Activated naive CD4-positive, alpha-beta T cell (primary cell): ENCODE measurements around the gene WDR75.
A peak's percentile ranks its signal among the peaks of the same experiment; 100 is the strongest.
"Not testable (repeated sequence)": the region's sequence is repeated elsewhere in the genome, so short reads cannot be mapped to it uniquely, and the experiment has no call there.

Experiments used
- DNase-seq, 4 experiments: peaks; one replicate each; lab custom pipeline; 2025; lab: John Stamatoyannopoulos, UW

WDR75 gene

GRCh38 chr2:189440947-189441708 lies at the start of gene WDR75:
TSS of gene WDR75 (plus strand) at chr2:189441474. CDS start at chr2:189441493, 19 bp downstream.
- DNase-seq: peak; percentile 70 to 91 (median 82)

- no peak for DNase-seq
These were observed 47.7 kb upstream of the WDR75 start for GRCh38 chr2:189393440-189394111.

- no peak for DNase-seq
These were observed 46.7 kb upstream of the WDR75 start for GRCh38 chr2:189394525-189394924.

- no peak for DNase-seq
These were observed 38.3 kb upstream of the WDR75 start for GRCh38 chr2:189402932-189403331.

GRCh38 chr2:189406586-189407233 lies 34.6 kb upstream of the WDR75 start:
- DNase-seq: no peak

GRCh38 chr2:189407281-189408209 lies 33.7 kb upstream of the WDR75 start:
- no peak for DNase-seq

- no peak for DNase-seq
These were observed 33.0 kb upstream of the WDR75 start for GRCh38 chr2:189408294-189408693.

- no peak for DNase-seq
These were observed 32.1 kb upstream of the WDR75 start for GRCh38 chr2:189409131-189409530.

GRCh38 chr2:189409647-189410046 lies 31.6 kb upstream of the WDR75 start:
- DNase-seq: no peak

GRCh38 chr2:189411860-189412259 lies 29.4 kb upstream of the WDR75 start:
- DNase-seq: no peak

GRCh38 chr2:189412330-189412953 lies 28.8 kb upstream of the WDR75 start:
- peak in 1 of 4 experiments; percentile 5 for DNase-seq

GRCh38 chr2:189413249-189413648 lies 28.0 kb upstream of the WDR75 start:
- DNase-seq: no peak

GRCh38 chr2:189421644-189422043 lies 19.6 kb upstream of the WDR75 start:
- DNase-seq: no peak

- DNase-seq: no peak
These were observed 16.3 kb upstream of the WDR75 start for GRCh38 chr2:189424961-189425360.

- no peak for DNase-seq
These were observed 15.6 kb upstream of the WDR75 start for GRCh38 chr2:189425676-189426075.

GRCh38 chr2:189426886-189427285 lies 14.4 kb upstream of the WDR75 start:
- DNase-seq: no peak

- DNase-seq: no peak
These were observed 13.4 kb upstream of the WDR75 start for GRCh38 chr2:189427872-189428271.

- DNase-seq: not testable (repeated sequence)
These were observed 10.8 kb upstream of the WDR75 start for GRCh38 chr2:189430448-189430847.

- not testable (repeated sequence) for DNase-seq
These were observed 5.5 kb upstream of the WDR75 start for GRCh38 chr2:189435803-189436202.

- no peak for DNase-seq
These were observed 3.3 kb upstream of the WDR75 start for GRCh38 chr2:189437926-189438325.

- DNase-seq: no peak
These were observed 1.9 kb upstream of the WDR75 start for GRCh38 chr2:189439342-189439741.

GRCh38 chr2:189440644-189440946 lies 679 bp upstream of the WDR75 start:
- no peak for DNase-seq
